Activated T-cell treated with anti-CD3 and anti-CD28 coated beads for 1 hour (primary cell): ENCODE results near the gene AKAP6.
"Not testable (repeated sequence)": the region's sequence is repeated elsewhere in the genome, so short reads cannot be mapped to it uniquely, and the experiment has no call there.

Experiments
- DNase-seq: peaks from one replicate; pipeline ENCODE4 v3.0.0-alpha.2; 2020; ENCODE audit warnings: low read depth

AKAP6 gene

GRCh38 chr14:32449648-32450047, 120.5 kb downstream of the AKAP6 start:
- DNase-seq: no peak

DNA sequence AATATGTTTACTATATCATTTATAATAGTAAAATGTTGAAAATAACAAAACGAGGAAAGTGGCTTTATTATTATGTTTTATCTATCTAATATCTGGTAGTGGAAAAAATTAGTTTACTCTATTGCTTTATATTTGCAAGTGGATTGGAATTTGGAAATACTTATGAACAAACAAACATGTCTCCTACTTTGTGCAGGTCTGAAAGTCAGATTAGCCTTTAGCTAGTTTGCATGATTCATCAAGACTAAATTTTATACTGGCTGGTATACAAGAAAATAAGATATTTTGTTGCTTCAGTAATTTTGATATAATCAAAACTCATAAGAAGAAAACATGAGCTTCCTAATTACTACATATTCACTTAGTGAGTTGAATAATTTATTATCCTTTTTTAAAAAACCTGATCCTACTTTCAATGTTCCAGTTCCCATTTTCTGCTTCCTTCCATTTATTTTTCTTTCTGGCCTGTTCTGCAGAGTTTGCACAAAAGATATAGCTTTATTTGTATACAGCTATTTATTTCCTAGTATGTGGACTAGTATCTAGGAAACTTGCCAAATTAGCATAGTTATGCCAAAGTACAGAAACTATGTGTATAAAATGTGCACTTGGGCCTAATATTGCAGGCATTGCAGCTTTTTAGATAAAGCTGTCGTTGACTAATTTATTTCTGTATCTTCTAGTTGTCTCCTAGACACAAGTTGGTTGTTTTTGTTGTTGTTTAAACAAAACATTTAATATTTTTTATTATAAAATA, 122.0 kb downstream of the AKAP6 start:
- DNase-seq: no peak

DNA sequence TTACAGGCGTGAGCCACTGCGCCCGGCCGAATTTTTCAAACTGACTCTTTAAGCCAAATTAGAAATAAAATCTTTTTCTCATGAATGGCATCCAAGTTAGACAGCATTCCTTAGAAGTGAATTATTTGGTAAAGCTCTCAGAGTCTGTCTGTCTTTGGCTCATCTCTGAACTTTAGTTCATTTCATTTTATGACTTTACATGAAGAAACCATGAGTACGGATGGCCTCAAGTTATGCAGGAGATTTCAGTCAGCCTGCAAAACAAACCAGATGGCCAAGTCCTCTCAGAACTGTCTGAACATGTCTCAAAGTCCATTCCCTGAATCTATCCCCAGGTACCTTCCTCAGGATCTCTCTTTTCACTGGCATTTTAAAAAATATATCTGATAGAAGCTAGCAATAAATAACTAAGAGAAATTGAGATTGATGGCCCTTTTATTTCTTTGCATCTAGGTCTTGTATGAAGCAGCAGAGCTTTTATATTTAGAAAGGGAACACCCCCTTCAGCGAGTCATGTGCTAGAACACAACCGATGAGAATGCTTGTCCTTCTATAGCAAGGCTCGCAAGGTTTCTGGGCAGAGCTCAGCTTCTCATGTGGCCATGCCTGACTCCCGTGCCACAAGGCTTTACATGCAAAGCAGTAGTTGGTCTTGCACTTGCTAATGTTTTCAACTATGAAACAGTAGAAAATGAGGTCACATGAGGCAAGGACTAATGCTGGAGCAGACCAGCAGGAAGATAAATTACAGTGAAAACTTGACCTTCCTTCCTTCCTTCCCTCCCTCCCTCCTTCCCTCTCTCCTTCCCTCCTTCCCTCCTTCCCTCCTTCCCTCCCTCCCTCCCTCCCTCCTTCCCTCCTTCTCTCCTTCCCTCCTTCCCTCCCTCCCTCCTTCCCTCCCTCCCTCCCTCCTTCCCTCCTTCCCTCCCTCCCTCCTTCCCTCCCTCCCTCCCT, 125.0 kb downstream of the AKAP6 start:
- no peak for DNase-seq

- DNase-seq: no peak
Measured at GRCh38 chr14:32457213-32457920, 128.3 kb downstream of the AKAP6 start.

- DNase-seq: no peak
Measured at GRCh38 chr14:32458720-32459119, 129.6 kb downstream of the AKAP6 start.

DNA sequence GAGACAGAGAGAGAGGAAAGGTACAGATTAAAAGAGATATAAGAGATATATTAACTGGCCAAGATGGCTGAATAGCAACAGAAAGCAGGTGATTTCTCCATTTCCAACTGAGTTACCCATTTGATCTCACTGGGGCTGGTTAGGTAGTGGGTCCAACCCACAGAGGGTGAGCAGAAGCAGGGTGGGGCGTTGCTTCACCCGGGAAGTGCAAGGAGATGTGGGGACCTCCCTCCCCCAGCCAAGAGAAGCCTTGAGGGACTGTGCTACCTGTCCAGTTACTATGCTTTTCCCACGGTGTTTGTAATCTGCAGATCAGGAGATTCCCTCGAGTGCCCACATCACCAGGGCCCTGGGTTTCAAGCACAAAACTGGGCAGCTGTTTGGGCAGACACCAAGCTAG, 131.2 kb downstream of the AKAP6 start:
- DNase-seq: no peak

DNA sequence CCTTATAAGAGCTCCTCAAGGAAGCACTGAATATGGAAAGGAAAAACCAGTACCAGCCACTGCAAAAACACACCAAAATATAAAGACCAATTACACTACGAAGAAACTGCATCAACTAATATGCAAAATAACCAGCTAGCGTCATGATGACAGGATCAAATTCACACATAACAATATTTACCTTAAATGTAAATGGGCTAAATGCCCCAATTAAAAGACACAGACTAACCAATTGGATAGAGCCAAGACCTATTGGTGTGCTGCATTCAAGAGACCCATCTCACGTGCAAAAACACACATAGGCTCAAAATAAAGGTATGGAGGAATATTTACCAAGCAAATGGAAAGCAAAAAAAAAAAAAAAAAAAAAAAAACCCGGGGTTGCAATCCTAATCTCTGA, 133.5 kb downstream of the AKAP6 start:
- not testable (repeated sequence) for DNase-seq

- no peak for DNase-seq
Measured at GRCh38 chr14:32468955-32469354, 139.9 kb downstream of the AKAP6 start.

DNA sequence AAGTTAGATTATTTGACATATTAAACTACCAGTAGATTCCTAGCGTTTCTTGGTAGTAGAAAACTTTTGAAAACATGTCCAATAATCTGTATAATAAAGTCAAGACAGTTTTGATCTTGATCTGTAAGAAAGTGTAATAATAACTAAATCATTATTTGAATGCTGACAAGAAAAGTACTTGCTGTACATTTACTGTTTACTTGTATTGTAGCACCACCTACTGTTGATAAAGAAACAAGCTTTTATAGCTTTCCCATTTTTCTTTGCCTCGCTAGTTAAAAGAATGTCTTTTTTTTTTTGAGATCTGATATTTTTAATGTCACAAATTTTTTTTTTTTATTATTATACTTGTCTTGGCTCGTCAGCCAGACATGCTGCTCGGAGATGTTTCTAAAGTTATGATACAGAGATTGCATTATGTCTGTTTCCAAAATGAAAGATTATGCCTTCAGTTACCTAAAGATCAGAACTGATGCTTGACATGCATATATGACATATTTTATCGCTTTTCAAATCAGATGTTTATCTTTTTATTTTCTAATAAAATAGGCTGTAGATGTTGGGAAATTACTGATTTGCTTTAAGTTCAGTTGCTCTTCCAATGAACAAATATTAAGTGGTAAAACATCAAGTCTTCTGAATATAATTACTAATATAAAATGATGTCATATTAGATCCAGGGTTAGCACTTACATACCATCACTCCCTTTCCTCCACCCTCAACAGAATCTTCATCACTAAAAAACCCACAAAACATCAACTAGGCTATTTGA, 140.5 kb downstream of the AKAP6 start:
- no peak for DNase-seq

DNA sequence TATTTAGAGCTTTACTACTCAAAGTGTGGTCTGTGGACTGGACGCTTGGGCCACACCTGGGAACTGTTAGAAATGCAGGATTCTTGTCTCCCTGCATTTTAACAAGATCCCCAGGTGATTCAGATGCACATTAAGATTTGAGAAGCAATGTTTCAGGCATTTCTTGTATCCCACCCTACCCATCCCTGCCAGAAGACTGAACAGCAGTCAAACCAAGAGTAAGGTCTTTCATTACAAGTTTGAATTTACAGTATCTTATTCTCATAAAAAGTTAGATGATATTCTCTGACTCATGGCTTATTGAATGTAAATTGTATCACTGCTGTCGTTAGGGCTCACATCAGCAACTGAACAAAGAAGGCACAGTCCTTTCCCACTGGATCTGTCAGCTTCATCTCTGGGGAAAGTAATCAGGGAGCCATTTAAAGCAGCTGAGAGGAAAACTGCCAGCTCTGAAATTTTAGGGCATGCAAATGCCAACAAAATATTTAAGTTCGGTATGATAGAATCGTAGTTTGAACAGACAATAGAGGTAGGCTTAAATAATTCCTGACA, 141.1 kb downstream of the AKAP6 start:
- no peak for DNase-seq

DNA sequence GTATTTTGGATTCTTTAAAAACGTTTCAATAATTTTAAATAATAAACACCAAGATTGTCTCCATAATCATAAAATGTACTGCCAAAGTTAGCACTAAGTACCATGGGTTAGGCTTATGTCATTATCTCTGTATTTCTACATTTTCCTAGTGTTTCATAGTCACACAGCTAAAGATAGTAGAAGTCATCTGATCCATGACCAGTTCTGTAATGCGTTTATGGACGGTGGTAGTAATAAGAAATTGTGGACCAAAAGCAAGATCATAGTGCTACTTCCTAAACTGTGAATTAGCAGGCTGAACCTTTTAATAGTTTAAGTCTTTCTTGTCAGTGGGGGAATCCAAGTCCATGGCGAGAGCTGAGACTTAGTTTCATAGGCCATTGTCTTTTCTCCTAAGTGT, 142.1 kb downstream of the AKAP6 start:
- no peak for DNase-seq

DNA sequence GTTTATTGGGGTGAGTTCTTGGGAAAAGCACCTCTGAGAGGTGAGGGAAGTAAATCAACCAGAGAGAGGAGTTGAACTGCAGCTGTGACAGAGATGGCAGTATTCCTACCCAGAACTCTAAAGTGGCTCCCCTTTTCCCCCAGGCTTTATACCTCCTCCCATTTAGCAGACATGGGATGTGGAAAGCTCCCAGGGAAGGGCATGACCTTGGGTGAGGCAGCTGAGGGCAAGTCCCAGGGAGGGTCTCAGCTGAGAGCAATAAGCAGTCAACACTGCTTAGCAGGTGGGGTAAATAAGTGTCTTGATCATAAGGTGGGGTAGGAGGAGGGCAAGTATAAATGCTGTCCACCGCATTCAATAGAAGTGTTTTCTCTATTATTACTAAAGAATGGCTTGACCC, 143.0 kb downstream of the AKAP6 start:
- DNase-seq: no peak

- DNase-seq: no peak
Measured at GRCh38 chr14:32472512-32473463, 143.7 kb downstream of the AKAP6 start.

DNA sequence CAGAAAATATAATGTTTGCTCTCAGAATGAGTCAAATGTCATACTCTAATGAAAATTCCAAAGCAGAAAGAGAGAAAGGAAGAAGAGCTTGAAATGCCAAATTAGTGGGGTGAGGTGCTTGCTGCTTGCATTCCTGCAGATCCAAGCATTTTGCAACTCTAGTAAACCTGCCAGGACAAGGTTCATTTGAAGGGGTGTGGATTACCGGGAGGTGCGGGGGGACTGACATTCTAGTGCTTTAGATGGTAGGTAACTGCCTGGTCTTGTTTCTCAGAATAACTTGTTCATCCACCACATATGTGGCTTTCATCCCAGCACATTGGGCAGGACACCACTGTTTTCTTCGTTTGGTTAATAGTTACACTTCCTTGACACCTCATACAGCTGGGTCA, 144.4 kb downstream of the AKAP6 start:
- DNase-seq: no peak

DNA sequence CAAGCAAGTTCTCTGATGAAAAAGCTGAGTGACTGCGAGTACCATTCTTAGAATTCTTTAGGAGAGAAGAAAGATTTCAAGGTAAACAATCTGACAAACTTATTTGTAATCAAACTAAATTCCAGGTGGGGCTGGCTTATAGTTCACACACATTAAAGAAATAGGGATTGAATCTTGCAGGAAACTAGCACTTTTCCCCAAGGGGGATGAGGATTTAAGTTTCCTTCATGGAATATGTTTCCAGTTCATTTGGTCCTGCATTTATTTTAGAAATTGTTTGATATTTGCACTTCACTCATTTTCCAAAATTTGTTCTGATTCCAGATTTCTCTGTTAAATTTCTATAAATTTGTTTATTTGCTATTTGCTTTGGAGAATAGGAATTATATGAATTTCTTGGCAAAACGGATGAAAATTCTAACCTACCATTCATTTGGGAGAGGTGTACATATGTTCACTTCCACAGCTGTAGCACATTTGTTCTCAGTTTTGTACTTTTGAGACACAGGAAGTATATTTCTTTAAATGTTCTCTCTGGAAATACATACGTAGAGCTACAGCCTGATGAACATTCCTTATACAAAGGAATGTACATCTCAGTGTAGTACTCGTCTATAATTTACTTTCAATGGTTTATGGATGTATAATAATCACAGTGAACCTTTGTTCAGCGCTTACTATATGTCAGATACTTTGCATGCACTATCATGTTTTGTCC, 145.5 kb downstream of the AKAP6 start:
- no peak for DNase-seq

DNA sequence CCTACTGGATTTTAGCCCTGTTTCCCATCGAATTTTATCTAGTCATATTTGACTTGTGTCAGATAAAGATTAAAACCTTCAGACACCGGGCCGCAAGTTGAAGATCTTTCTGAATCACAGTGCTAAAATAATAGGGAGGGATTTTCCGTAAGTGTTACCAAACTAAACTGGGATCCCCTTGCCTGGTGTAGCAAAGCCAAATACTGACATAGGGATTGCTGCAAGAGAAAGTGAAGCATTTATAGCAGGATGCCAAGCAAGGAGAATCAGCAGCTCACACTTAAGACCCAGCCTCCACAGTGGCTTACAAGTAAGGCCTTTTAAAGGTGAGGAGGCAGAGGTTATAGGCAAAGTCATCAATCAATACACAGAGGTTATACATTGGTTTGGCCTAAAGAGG, 147.4 kb downstream of the AKAP6 start:
- DNase-seq: no peak

- no peak for DNase-seq
Measured at GRCh38 chr14:32477396-32477795, 148.3 kb downstream of the AKAP6 start.

- no peak for DNase-seq
Measured at GRCh38 chr14:32478050-32478449, 149.0 kb downstream of the AKAP6 start.

- no peak for DNase-seq
Measured at GRCh38 chr14:32480337-32480736, 151.2 kb downstream of the AKAP6 start.

GRCh38 chr14:32481707-32482106, 152.6 kb downstream of the AKAP6 start:
- DNase-seq: no peak
